Inferior parietal cortex (tissue), 1 donor: Measurements from ENCODE around the gene TBC1D3I.
"Not testable (repeated sequence)": the region's sequence is repeated elsewhere in the genome, so short reads cannot be mapped to it uniquely, and the experiment has no call there.

Experiments
- DNase-seq: peaks from one replicate; pipeline ENCODE4 v3.0.0-alpha.2; 2016; ENCODE audit errors: extremely low spot score

The TBC1D3I gene

GRCh38 chr17:36206486-36206821, 57.9 kb downstream of the TBC1D3I start:
- not testable (repeated sequence) for DNase-seq

GRCh38 chr17:36205637-36206485, 58.5 kb downstream of the TBC1D3I start:
- DNase-seq, result no peak

GRCh38 chr17:36204724-36205500, 59.5 kb downstream of the TBC1D3I start:
- no peak for DNase-seq
